Putamen (tissue), 1 donor: Measurements from ENCODE around the gene DYSF.
"Not testable (repeated sequence)": the region's sequence is repeated elsewhere in the genome, so short reads cannot be mapped to it uniquely, and the experiment has no call there.

ENCODE experiments used
- DNase-seq: peaks from one replicate; pipeline ENCODE4 v3.0.0-alpha.2; 2016; ENCODE audit warnings: low spot score

The DYSF gene

DNA sequence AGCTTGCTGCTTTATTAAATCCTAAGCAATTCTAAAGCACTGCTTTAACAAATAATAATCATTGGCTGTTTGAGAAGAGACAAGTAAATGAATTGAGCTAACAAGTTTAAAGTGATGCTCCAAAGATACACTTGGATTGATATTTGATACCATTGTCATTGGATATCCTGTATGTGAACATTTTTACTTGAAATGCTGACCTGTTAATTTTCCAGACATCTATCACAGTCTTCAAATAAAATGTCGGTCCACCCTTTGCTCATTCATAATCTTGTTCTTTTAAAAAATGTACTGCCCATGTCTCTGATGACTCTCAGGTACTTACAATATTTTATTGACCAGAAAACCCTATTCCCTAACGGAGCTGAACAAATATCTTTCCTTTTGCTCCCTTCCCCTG lies 202.1 kb downstream of the DYSF start:
- no peak for DNase-seq

DNA sequence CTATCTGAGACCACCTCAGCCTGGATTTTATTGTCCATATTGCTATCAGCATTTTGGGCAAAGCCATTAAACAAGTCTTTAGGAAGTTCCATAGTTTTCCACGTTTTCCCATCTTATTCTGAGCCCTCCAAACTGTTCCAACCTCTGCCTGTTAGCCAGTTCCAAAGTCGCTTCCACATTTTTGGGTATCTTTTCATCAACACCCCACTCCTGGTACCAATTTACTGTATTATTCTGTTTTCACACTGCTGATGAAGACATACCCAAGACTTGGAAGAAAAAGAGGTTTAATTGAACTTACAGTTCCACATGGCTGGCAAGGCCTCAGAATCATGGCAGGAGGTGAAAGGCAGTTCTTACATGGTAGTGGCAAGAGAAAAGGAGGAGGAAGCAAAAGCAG lies 204.9 kb downstream of the DYSF start:
- DNase-seq, result not testable (repeated sequence)

DNA sequence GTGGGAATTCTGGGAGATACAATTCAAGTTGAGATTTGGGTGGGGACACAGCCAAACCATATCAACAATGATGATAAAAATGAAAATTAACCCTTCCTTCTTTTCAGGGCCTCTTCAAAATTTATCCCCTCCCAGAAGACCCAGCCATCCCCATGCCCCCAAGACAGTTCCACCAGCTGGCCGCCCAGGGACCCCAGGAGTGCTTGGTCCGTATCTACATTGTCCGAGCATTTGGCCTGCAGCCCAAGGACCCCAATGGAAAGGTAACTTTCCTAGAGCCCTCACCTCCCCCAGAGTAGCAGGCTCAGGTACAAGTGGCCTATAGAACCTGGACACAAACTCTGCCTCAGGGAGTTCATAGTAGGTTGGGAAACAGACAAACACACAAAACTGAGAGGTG lies 205.4 kb downstream of the DYSF start:
- no peak for DNase-seq

DNA sequence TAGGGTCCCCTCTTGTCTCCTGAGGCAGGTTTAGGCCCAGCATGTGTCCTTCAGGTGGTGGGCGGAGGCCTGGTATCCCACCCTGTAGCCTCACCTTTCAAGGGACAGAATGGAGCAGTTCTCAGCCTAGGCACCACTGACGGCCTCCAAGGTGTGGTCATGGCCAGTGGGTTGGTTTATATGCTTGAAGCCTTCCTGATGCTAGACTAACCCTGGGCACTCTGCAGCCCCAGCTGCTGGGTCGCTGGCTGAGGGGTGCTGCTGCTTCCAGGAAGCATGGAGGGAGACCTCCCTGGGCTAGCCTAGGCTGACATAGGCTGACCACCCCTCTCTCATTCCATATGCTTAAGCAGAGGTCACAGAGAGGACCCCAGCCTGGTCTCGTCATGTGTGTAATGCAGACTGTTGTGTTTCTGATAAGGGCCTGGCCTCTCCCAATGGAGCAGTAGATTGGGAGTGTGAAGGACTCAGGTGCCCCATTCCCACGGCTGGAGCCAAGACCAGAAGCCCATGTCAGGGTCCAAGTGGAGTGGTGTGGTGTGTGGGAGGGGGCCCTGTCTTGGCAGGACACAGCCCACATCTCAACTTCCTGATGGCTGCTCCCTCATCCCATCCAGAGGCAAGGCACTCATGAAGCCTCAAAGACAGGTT lies 206.6 kb downstream of the DYSF start:
- no peak for DNase-seq

DNA sequence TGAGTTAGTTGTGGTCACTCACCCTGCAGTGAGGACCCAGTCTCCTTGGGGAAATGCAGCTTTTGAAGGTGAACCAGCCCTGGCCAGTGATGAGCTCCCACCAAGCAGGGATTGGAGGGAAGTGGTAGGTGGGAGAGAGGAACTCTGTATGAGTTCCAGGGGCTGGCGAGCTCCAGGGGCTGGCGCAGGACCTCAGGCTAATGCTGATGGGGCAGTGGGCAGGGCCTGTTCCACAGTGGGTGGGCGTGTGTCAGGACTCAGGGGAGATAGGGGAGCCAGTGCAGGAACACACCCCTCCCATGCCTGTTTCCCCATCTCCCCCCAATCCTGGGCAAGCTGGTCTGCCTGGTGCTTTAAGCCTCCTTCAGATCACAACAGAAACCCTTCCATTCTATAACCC lies 208.4 kb downstream of the DYSF start:
- no peak for DNase-seq

DNA sequence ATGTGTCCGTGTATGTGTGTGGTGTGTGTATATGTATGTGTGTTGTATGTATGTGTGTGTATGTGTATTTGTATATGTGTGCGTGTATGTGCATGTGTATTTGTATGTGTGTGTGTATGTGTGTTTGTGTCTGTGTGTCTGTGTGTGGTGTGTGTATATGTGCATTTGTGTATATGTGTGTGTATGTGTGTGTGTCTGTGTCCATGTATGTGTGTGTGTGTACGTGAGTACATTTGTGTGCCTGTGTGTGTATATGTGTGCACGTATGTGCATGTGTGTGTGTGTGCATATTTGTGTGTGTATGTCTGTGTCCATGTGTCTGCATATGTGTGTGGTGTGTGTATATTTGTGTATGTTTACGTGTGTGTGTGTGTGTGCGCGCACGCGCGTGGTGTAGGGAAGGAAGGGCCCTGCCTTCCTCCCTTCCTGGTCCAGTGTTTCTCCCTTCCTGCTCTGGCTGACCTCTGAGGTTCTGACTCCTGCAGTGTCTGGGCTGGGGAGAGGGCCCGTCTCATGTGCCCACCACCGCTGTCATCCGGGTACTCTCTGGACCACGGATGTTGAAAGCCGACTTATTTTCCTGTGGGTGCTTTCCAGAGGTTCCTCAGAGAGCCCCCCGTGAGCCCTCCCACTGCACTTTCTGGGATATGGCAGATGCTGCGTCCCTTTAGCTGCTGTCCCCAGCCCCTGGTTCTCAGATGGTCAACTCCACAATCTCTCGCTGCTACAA lies 209.5 kb downstream of the DYSF start:
- DNase-seq, result no peak

DNA sequence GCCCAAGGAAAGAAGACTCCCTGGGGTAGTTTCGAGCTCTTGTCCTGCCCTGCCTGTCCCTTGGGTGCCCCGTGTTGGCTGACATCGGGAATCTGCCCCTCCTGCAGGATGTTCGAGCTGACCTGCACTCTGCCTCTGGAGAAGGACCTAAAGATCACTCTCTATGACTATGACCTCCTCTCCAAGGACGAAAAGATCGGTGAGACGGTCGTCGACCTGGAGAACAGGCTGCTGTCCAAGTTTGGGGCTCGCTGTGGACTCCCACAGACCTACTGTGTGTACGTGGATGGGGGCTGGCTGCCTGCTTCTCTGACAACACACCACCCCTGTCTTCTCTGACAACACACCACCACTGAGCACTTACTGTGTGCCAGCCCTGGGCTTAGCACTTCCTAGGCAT lies 210.8 kb downstream of the DYSF start:
- no peak for DNase-seq

DNA sequence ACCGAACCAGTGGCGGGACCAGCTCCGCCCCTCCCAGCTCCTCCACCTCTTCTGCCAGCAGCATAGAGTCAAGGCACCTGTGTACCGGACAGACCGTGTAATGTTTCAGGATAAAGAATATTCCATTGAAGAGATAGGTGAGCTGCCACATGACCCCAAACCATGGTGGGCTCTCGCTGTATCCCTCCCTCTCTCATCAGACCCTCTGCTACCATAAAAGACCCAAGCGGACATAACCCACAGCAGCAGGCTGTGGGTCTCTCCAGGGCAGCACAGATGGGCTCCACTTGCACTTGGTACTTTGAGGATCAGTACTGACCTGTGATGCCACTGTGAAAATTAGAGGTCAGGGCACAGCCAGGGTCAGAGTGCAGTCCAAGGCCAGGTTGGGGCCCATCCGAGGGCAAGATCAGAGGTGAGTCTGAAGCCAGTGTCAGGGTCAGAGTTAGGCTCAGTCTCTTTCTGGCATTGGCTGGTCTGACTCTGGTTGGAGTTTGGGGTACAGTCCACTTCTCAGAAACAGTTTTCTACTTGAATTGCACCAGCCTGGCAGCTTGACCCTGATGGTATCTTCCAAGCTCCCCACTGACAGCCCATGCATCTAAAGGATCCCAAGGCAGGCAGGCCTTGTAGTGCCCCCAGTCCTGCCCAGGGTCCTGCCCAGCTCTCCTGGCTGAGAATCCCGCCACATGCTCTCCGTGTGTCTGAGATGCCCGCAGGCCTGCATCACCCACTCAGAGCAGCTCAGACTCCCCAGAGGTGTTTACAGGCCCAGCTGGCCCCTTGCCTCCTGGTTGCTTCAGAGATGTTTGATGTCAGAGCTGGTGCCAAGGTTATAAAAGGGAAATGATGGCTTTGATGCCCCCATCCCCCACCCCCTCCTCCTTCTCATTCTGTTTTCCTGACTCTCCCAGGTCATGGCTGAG lies 212.1 kb downstream of the DYSF start:
- no peak for DNase-seq

DNA sequence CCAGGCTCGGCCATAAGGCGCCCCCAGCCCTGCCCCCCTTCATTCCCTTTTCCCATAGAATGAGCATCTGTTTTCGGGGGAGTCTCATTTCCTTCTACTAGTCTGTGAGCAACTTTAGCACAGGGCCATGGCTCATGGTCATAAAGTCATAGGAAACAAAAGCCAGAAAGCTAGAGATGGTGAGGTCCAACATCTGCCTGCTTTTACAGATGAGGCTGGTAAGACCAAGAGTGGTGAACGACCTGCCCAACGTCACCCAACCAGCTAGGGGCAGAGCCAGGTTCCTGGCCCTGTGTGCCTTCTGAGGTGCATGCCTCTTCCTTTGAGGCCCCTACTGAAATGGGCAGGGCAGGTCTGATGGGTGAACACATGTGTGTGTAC lies 212.7 kb downstream of the DYSF start:
- DNase-seq, result no peak

DNA sequence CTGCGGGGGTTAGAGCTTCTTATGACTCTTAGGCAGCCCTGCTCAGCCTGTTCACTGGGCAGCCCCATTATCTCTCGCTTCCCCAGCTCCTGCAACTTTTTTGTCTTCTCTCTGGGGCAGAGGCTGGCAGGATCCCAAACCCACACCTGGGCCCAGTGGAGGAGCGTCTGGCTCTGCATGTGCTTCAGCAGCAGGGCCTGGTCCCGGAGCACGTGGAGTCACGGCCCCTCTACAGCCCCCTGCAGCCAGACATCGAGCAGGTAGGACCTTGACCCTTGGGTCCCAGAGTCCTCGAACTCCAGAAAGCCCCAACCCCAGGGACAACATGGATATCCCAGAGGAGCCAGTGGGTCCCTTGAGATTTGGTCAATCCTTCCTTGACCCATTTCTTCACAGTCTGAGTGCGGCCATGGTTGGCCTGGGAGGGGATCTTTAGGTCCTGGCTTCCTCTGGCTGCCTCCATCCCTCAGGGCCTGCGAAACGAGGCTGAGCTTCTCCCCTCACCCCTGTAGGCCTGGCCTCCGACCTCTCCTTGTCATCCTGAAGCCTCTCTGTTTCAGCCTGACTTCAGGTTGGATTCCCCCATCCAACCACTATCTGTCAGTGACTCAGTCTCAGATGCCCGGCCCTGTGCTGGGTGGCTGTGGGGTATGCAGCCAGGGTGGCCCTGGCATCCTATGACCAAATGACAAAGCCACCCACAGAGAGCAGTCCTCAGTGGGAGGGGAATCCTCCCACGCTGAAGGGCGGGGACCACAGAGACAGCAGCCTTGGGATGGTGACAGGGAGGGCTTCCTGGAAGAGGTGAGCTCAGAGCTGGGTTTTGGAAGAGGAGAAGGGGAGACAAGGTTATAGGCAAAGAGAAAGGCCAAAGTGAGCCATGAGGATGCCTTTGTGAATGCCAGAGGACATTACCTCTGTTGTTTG lies 214.2 kb downstream of the DYSF start:
- DNase-seq, result no peak

DNA sequence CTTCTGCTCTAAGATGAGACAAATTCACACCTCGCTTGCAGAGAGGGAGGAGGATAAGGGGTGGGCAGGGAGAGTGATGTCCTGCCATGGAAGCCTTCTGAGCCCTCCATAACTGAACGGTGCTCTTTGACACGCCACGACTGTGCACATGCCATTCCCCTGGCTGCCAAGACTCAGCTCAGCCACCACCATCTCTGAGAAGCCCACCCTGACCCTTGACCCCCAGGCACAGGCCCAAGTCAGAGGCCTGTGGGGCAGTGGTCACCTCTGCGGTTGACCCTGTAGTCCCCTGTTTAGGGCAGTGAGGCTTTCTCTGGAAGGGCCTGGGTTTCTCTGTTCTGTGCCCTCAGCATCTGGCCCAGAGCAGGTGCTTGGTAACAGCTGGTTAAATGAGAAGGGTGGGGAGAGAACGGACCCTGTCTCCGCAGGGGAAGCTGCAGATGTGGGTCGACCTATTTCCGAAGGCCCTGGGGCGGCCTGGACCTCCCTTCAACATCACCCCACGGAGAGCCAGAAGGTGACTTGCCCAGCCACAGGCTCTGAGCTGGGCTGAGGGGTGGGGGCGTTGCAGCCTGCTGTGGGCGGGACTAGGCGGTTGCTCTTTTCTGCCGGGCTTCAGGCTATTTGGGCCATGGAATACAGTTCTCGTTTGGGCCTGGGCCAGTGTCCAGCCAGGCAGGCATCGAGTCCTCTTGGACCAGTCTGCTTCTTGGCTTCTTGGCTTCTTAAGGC lies 215.1 kb downstream of the DYSF start:
- no peak for DNase-seq

DNA sequence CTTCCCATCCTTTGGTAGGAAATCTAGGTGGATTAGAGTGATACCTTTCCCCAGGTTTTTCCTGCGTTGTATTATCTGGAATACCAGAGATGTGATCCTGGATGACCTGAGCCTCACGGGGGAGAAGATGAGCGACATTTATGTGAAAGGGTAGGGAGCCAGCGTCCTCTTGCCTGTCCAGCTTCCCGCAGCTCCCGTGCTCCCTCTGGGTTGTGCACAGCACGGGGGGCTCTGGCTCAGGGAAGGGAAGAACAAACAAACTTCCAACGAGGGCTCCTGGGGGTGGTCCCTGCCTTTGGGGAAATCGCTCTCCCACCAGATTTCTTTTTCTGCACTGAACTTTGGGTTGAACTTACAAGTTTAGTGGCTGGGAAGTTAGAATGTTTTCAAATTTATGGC lies 215.7 kb downstream of the DYSF start:
- DNase-seq, result no peak

DNA sequence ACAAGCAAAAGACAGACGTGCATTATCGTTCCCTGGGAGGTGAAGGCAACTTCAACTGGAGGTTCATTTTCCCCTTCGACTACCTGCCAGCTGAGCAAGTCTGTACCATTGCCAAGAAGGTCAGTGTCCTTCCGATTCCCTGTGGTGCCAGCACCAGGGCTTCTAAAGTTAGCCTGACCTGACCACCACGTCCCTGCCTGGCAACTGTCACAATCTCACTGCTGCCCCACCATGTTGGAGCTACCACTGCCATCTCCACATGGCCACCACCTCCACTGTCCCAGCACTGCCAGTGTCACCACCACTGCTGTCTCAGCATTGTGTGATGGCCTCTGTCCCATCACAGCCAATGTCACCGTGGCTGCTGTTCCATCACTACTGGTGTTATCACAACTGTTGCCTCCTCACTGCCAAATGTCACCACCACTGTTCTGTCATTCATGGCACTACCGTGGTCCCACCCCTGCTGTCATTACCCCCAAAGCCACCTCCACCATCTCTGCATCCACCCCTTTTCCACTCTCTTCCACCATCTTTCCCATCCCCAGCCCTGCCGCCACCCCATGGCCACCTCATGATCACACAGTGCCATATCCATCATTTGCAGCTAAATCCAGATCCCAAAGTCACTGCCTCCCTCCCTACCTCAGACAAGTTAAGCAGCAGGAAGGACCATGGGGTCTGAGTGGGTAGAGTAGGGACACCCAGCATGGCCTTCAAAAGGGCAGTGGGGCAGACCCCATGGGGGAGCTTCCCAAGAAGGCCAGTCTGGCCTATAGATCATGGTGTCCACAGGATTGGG lies 216.5 kb downstream of the DYSF start:
- DNase-seq, result no peak

DNA sequence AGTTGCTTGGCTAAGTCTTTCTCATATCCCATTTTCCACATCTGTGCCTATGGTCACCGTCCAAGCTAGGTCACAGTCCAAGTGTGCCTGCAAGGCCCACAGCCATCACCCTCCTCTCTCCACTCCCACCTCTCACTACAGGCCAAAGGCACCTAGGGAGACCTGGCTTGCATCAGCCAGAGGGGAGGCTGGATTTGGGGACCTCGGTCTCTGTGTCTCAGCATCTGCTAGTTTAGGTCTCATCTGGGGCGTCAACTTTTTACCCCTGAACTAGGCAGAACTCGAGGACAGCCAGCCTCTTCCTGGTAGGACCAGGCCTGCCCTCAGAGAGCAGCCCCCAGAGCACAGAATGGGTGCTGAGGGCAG lies 217.1 kb downstream of the DYSF start:
- DNase-seq, result no peak

DNA sequence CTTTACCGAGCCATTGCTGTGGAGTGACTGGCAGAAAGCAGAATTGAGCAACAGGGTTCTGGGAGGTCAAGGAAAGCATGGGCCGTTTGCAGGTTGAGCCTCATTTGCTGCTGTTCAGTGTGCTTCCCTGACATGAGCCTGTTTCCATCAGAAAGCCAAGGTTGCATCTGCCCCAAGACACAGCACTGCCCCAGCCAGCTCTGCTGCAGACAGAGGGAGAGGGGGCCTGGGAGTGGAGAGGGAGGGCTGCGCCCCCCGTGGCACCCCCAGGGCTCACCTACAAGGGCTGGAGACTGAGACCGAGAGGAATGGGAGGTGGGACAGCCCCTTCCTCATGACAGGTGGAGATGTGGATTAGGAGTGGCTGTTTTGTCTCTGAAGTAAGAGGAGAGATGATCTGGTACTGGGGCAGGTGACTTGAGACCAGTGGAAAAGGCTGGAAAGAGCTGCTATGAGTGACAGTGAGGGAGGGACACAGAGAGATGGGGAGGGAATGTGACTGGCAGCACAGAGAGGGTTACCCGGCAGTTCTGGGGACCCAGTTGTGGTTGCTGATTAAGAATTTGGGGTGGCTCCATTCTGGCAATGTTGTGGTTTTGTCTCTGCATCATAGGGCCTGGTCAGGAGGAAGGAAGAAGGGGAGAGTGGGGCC lies 218.0 kb downstream of the DYSF start:
- DNase-seq, result no peak

DNA sequence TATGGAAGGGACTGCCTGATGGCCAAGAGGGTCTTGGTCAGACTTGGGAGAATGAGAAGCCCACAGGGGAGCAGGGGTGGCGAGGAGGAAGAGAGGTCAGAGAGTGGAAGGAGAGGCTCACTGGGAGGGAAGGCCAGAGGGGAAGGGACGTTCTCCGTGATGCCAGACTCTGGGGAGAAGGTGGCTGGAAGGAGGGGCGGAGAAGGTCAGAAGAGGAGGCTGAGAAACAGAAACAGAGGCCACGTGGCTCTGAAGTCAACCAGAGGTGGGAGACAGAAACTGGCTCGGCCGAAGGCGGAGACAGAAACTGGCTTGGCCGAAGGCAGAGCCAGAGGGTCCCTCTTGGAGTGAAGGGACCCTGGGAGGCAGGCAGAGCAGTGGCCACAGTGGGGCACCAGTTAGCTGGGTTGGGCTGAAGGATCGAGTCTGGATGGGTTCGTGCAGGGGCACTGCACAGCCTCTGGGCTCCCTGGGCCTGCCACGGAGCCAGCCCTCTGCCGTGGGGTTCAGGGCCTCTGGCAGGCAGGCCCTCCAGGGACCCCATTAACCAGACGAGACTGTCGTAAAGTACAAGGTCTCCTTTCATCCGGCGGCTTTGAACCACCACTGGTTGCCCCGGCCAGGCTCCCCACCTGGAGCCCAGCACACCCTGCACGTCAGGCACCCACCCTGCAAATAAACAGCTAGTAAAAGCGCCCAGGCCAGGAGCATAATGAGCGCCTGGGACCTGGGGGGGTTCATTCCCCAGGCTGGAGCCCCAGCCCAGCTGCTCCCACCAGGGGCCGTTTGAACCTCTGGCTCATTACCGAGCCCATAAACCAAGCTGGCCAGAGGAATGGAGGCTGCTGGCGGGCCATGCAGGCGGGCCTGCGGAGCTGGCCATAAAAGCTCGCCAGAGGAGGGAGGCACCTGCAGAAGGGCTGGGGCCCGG lies 218.8 kb downstream of the DYSF start:
- DNase-seq, result no peak

DNA sequence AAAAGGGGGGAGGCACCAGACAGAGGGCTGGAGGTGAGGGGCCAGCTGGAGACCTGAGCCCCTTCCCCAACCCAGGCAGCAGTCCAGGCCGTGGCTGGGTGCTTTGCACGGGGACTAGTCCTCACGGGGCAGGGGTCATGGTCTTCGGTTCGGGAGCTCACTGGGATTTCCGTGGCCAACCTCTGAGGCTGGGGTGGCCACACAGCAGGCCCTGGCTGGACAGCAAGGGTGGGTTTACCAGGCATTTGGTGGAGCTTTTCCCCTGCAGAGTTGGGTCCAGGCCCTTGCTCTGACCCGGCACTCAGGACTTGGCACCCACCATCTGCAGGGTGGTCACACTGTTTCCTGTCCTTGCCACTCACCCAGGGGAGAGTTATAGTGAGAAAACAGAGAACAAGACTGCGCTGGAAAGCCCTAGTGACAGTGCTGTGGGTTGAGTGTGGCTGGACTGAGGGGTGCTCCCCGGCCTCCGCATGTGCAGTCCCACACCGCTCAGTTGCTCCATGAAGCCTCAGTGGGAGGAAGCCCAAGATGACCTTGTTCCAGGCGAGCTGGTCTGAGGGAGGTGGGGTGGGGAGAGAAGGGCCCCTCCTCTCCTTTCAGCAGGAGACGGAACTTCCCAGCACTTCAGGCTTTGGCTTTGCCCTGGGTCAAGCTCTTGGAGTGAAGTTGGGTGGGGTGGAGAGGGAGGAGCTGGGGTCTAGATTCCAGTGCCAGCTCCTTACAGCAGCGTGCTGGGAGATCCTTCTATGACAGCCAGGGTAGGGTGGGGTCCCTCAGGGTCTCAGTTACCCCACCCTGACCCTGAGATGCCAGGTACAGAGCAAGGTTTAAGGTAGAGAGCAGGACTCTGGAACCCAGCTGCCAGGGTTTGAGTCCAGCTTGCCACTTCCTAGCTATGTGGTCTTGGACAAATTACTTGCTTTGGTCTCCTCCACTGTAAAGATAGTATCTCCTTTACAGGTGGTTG lies 219.8 kb downstream of the DYSF start:
- no peak for DNase-seq
